GM12878 (cell line): Measurements from ENCODE around the gene RMI2. TPM values are rescaled to one million over a fixed set of nuclear protein-coding genes. Genes with fewer than 3 reads are reported as not detected.
A peak's percentile ranks its signal among the peaks of the same experiment; 100 is the strongest.

ENCODE experiments used
- ATAC-seq: fragments of 200-7000 bp; cut with Tn5 transposase; 3 replicates; pipeline ENCODE4 v1.9.1; 2020; ENCODE audit warnings: mild to moderate bottlenecking, moderate library complexity
- BruUV-seq: library from RNA; stranded (reverse); fragments of 400-500 nt; replicated peaks from 2 replicates; lab custom pipeline; 2021; lab: Mats Ljungman, UMichigan
- CTCF ChIA-PET: fragments of 300-600 bp; sonication (Branson Sonifier 250); formaldehyde crosslinking; extraction: SDS; loops from one replicate; lab custom pipeline; 2021; ENCODE audit warnings: inconsistent platforms; lab: Yijun Ruan, JAX
- POLR2A ChIA-PET: fragments of 350-600 bp; formaldehyde crosslinking; extraction: SDS; loops from one replicate; lab custom pipeline; 2021; ENCODE audit warnings: inconsistent platforms; lab: Charles Lee
- RAD21 ChIA-PET: fragments of 300-600 bp; sonication (Branson Sonifier 250); formaldehyde crosslinking; loops from one replicate; lab custom pipeline; 2023; ENCODE audit warnings: antibody characterized with exemption; ENCODE audit not compliant: unreplicated experiment; lab: Charles Lee
- SMC1A ChIA-PET: fragments of 300-600 bp; sonication (Branson Sonifier 250); formaldehyde crosslinking; loops from one replicate; lab custom pipeline; 2023; ENCODE audit not compliant: unreplicated experiment, uncharacterized antibody; lab: Charles Lee
- DNase-seq: peaks from one replicate; pipeline ENCODE4 v3.0.0-alpha.2; 2011; ENCODE audit warnings: low read depth, low spot score
- FAIRE-seq: peaks from 3 replicates; lab custom pipeline; 2011; peaks lifted over from hg19 to GRCh38; lab: Jason Lieb, UNC
- H2AFZ ChIP-seq: 2 replicates; pipeline ENCODE4 v1.6.0; 2011; ENCODE audit warnings: low read depth, low read length, control low read depth; ENCODE audit not compliant: control insufficient read depth
- H3K27ac ChIP-seq: 2 replicates; pipeline ENCODE4 v1.5.1; 2011; ENCODE audit warnings: control low read depth; ENCODE audit not compliant: control insufficient read depth, insufficient read depth
- H3K27me3 ChIP-seq, 2 experiments: replicated peaks in 1 of 2; 2 replicates each; pipeline versions ENCODE4 v1.6.0 to v1.6.1; 2011; ENCODE audit warnings: low read length in 1 of 2; ENCODE audit not compliant: control insufficient read depth in 2 of 2, insufficient read depth in 2 of 2
- H3K36me3 ChIP-seq, 2 experiments: 2 replicates each; pipeline ENCODE4 v1.5.1; 2011; ENCODE audit warnings: low read length in 1 of 2; ENCODE audit not compliant: control insufficient read depth in 2 of 2, insufficient read depth in 2 of 2
- H3K4me1 ChIP-seq: 2 replicates; pipeline ENCODE4 v1.6.1; 2011; ENCODE audit warnings: mild to moderate bottlenecking, low read length, moderate library complexity, mixed read lengths; ENCODE audit not compliant: control insufficient read depth, insufficient read depth
- H3K4me2 ChIP-seq: 2 replicates; pipeline ENCODE4 v1.6.0; 2011; ENCODE audit warnings: control low read depth; ENCODE audit not compliant: control insufficient read depth, insufficient read depth
- H3K4me3 ChIP-seq: fragments of 200-600 bp; sonication (generic); 2 replicates; pipeline ENCODE4 v1.5.1; 2016
- H3K79me2 ChIP-seq: 2 replicates; pipeline ENCODE4 v1.6.0; 2011; ENCODE audit warnings: low read length; ENCODE audit not compliant: control insufficient read depth, insufficient read depth
- H3K9ac ChIP-seq: 2 replicates; pipeline ENCODE4 v1.8.0; 2011; ENCODE audit warnings: low read length, control low read depth, mixed read lengths; ENCODE audit not compliant: control insufficient read depth, insufficient read depth
- H3K9me3 ChIP-seq: replicated peaks from 3 replicates; pipeline ENCODE4 v1.5.1; 2011; ENCODE audit warnings: mild to moderate bottlenecking, low read length; ENCODE audit not compliant: control insufficient read depth, insufficient read depth
- H4K20me1 ChIP-seq: 2 replicates; pipeline ENCODE4 v1.6.0; 2011; ENCODE audit not compliant: control insufficient read depth, insufficient read depth
- BHLHE40 ChIP-seq, 2 experiments: fragments of 450-650 bp in 1 of 2; IDR thresholded peaks; 2 replicates each; pipeline ENCODE4 v1.6.1; 2011 to 2017; ENCODE audit warnings: low read depth in 2 of 2, borderline replicate concordance in 1 of 2, improper control_type of control experiment in 1 of 2, low read length in 1 of 2, mild to moderate bottlenecking in 1 of 2
- CEBPB ChIP-seq, 2 experiments: fragments of 150-350 bp in 1 of 2; IDR thresholded peaks; 2 replicates each; pipeline ENCODE4 v1.6.1; 2012 to 2014; ENCODE audit warnings: low read depth in 2 of 2, low read length in 2 of 2, borderline replicate concordance in 1 of 2, inconsistent platforms in 1 of 2
- CHD1 ChIP-seq: IDR thresholded peaks from 2 replicates; pipeline ENCODE4 v1.6.1; 2012; ENCODE audit warnings: low read depth, low read length, improper control_type of control experiment
- GABPA ChIP-seq: IDR thresholded peaks from 2 replicates; pipeline ENCODE4 v1.6.1; 2014; ENCODE audit warnings: antibody characterized with exemption, low read depth, mild to moderate bottlenecking, inconsistent platforms
- MTA3 ChIP-seq: IDR thresholded peaks from 2 replicates; pipeline ENCODE4 v1.6.1; 2012; ENCODE audit warnings: low read length, inconsistent platforms, borderline replicate concordance
- RELB ChIP-seq: fragments of 450-650 bp; IDR thresholded peaks from 2 replicates; pipeline ENCODE4 v1.6.1; 2017; ENCODE audit warnings: low read depth, mild to moderate bottlenecking, moderate library complexity
- RUNX3 ChIP-seq: IDR thresholded peaks from 2 replicates; pipeline ENCODE4 v1.6.1; 2012; ENCODE audit warnings: low read length, inconsistent platforms
- SMC3 ChIP-seq: IDR thresholded peaks from 2 replicates; pipeline ENCODE4 v1.6.1; 2011; ENCODE audit warnings: low read length, improper control_type of control experiment, borderline replicate concordance
- SP1 ChIP-seq: IDR thresholded peaks from one replicate; pipeline ENCODE4 v1.6.1; 2011; ENCODE audit warnings: low read depth, low read length
- SUZ12 ChIP-seq: fragments of 200-600 bp; sonication (generic); IDR thresholded peaks from one replicate; pipeline ENCODE4 v1.6.1; 2018; ENCODE audit warnings: antibody characterized with exemption, mild to moderate bottlenecking; ENCODE audit not compliant: unreplicated experiment
- WRNIP1 ChIP-seq: IDR thresholded peaks from 2 replicates; pipeline ENCODE4 v1.6.1; 2011; ENCODE audit warnings: low read depth, low read length, improper control_type of control experiment, borderline replicate concordance
- ZSCAN29 ChIP-seq: fragments of 450-650 bp; IDR thresholded peaks from 2 replicates; pipeline ENCODE4 v1.6.1; 2017; ENCODE audit warnings: mild to moderate bottlenecking, moderate library complexity
- WGBS: methylation state at CpG from one replicate; pipeline ENCODE4 v1.1.6; 2016; ENCODE audit warnings: low lambda C conversion rate; ENCODE audit not compliant: insufficient replicate concordance, insufficient coverage; ENCODE audit errors: missing lambda C conversion rate; 5-methylcytosine and 5-hydroxymethylcytosine counted together
- in situ Hi-C: fragments of 300-500 bp; cut with MboI; formaldehyde crosslinking; loops from 9 replicates; pipeline ENCODE4 v1.14.3; 2018; ENCODE audit warnings: mixed read lengths
- intact Hi-C: fragments of 100-400 bp; cut with micrococcal nuclease; formaldehyde crosslinking; loops from one replicate; pipeline ENCODE4 v1.14.2; 2022; ENCODE audit not compliant: unreplicated experiment
- polyA plus RNA-seq, 11 experiments: library from polyadenylated mRNA; depleted of rRNA in 4 of 11; unstranded in 6 of 11; stranded (reverse) in 5 of 11; fragments of >200 nt; fragmentation: Nextera tagmentation in 4 of 11; fragmentation: Illumina TruSeq in 1 of 11; extraction: Ambion mirVana in 4 of 11; extraction: Trizol in 1 of 11; gene quantifications; 1 replicate in 1 of 11; 2 replicates in 10 of 11; pipeline versions ENCODE4 v1.2.1 to v1.2.3, GENCODE V29; 2011 to 2016; ENCODE audit warnings: inconsistent platforms in 2 of 11, missing spikeins in 2 of 11, low read depth in 1 of 11
- total RNA-seq, 4 experiments: library from RNA; depleted of rRNA in 3 of 4; stranded (reverse); fragments of >200 nt in 3 of 4; fragmentation: Illumina TruSeq in 1 of 4; extraction: Trizol in 1 of 4; gene quantifications; 2 replicates each; pipeline versions ENCODE4 v1.2.1 to v1.2.3, GENCODE V29; 2013 to 2021

RMI2 gene
- total and polyA plus RNA-seq, 10 of the 15 experiments (the other 5 are each of a cell fraction or from before 2014, with no cell fraction given): 9.6 to 68.8 (median 32.1) TPM

DNA sequence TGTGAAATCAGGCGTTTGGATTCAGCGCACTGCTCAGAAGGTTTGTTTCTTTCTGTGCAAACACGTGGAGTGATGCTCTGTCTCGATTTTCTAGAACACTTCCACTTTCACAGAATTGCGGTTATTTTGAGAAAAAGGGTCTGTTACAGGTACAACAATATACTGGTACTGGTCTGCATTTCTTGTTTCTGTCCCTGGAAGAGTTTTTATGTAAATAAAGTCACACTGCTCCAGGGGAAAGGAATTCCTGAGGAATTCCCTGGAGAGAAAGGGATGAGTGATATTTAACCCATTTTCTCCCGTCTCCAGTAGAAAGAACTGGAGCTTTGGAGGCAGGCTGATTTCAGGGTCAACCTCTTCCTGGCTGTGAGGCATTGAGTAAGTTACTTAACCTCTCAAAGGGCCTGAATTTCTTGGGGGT, 16.2 kb upstream of the RMI2 start (continued):
- TF ChIP-seq SMC3 (no peak), RELB (peak; percentile 32; the same call in 1 of the 2 replicates), RUNX3 (peak; percentile 60), BHLHE40 (IDR thresholded peaks at IDR 0.05; ENCODE audit: borderline replicate concordance in 1 of 2, low read depth in 2 of 2, low read length in 1 of 2) (peak in 1 of 2 experiments; percentile 45; a peak in 2 of 4 replicates)
- TF ChIP-seq, all 136 proteins: peak for 13

DNA sequence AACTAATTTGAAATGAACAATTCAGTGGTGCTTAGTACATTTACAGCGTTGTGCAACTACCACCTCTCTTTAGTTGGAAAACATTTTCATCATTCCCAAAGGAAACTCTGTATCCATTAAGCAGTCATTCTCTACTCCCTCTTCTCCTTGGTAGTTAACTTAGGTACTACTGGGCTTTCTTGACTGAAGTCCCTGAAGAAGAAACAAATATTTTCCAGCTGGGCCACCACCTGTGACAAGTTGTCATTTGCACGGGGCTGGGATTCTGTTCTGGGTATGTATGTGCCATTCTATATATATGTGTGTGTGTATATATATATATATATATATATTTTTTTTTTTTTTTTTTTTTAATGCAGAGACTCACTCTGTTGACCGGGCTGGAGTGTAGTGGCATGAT, 15.4 kb upstream of the RMI2 start:
- POLR2A ChIA-PET: interaction anchor here (0.7 to 3.3 kb wide), 5 partner anchors 17 to 61 kb away, joined by 3 to 16 read pairs (median 6); partner anchors contain the start of gene TNP2
- SMC1A ChIA-PET: interaction anchor here (0.7 to 3.7 kb wide), 8 partner anchors 17 to 66 kb away, joined by 3 to 40 read pairs (median 4); no protein-coding TSS in a partner anchor
- Histone ChIP-seq H3K4me2 (no peak overlapping the region), H3K79me2 (no peaks in the 10 kb centered on the region; the same call in 1 of the 2 replicates), H3K9ac (no peak overlapping the region), H4K20me1 (no peaks in the 10 kb centered on the region), H3K27me3 (no peaks in the 10 kb centered on the region), H3K4me3 (no peak overlapping the region), H3K36me3 (no peaks in the 10 kb centered on the region), H2AFZ (no peak overlapping the region), H3K4me1 (peaks cover 47% of the 10 kb centered on the region), H3K9me3 (peaks cover 1% of the 10 kb centered on the region; the same call in 2 of the 3 replicates), H3K27ac (peak overlapping the region; percentile 89)
- BruUV-seq: no TSS peak
- WGBS: 15% methylated on average over 3 of the region's 3 CpGs
- no peak for DNase-seq
- in situ Hi-C loops: no loop called here
- RAD21 ChIA-PET: interaction anchor here (0.6 to 7.0 kb wide), 8 partner anchors 19 to 74 kb away, joined by 3 to 89 read pairs (median 5); partner anchors contain the start of gene SOCS1
- no peak for FAIRE-seq
- intact Hi-C loops: no loop called here
- CTCF ChIA-PET: interaction anchor here (0.9 to 5.4 kb wide), 6 partner anchors 19 to 366 kb away, joined by 3 to 40 read pairs (median 4); no protein-coding TSS in a partner anchor
- ATAC-seq: no peak
- TF ChIP-seq SUZ12 (no peak), ZSCAN29 (no peak), SP1 (no peak), RUNX3 (no peak), CHD1 (no peak), MTA3 (no peak), WRNIP1 (no peak), CEBPB (IDR thresholded peaks at IDR 0.05; ENCODE audit: borderline replicate concordance in 1 of 2, low read depth in 2 of 2, low read length in 2 of 2) (no peak), GABPA (no peak)
